ENCODE measurements around the gene PFDN1. TPM values are rescaled to one million over a fixed set of nuclear protein-coding genes. Genes with fewer than 3 reads are reported as not detected.
A peak's percentile ranks its signal among the peaks of the same experiment; 100 is the strongest.

The PFDN1 gene
- total and polyA plus RNA-seq, 10 donors: 38.0 to 82.1 (median 61.6) TPM

DNA sequence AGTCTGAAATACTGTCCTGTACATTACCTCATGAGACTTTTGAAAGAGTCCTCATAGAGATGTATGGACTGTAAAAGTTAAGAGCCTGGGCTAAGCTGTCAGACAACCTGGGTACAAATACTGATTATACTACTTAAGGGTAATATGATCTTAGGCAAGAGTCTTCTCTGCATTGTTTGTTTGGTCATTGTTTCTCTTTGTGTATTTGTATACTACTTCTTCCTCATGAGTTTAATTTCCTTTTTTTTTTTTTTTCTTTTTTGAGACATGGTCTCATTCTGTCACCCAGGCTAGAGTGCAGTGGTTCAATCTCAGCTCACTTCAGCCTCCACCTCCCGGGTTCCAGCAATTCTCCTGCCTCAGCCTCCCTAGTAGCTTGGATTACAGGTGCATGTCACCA, 2.6 kb upstream of the PFDN1 start:
- TF ChIP-seq, protein P1, sequence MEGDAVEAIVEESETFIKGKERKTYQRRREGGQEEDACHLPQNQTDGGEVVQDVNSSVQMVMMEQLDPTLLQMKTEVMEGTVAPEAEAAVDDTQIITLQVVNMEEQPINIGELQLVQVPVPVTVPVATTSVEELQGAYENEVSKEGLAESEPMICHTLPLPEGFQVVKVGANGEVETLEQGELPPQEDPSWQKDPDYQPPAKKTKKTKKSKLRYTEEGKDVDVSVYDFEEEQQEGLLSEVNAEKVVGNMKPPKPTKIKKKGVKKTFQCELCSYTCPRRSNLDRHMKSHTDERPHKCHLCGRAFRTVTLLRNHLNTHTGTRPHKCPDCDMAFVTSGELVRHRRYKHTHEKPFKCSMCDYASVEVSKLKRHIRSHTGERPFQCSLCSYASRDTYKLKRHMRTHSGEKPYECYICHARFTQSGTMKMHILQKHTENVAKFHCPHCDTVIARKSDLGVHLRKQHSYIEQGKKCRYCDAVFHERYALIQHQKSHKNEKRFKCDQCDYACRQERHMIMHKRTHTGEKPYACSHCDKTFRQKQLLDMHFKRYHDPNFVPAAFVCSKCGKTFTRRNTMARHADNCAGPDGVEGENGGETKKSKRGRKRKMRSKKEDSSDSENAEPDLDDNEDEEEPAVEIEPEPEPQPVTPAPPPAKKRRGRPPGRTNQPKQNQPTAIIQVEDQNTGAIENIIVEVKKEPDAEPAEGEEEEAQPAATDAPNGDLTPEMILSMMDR (IDR thresholded peaks at IDR 0.05 in 8 of 11, conservative IDR thresholded peaks at IDR 0.05 in 3 of 11): no peak
- TF ChIP-seq POLR2A (IDR thresholded peaks at IDR 0.05) (no peak), POLR2AphosphoS5 (IDR thresholded peaks at IDR 0.05) (no peak)
- peaks cover 0 to under 1% (median 0%) of the 10 kb centered on the region in 6 donors for H3K36me3 ChIP-seq

DNA sequence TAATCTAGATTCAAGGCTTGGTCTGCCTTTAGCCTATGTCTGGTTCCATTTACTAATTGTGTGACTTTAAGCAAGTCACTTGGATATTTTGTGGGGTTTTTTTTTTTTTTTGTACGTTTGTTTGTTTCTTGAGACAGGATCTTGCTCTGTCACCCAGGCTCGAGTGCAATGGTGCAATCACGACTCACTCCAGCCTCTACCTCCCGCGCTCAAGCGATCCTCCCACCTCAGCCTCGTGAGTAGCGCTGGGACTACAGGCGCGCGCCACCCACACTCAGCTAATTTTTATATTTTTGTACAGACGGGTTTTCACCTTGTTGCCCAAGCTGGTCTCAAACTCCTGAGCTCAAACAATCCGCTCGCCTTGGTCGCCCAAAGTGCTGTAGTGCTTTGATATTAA, 1.1 kb upstream of the PFDN1 start:
- WGBS, 5 donors: 85 to 92% (median 87%) methylated on average over 15 of the region's 15 CpGs
- DNase-seq: no peak
- TF ChIP-seq POLR2A (IDR thresholded peaks at IDR 0.05): no peak
- TF ChIP-seq, protein P1 (IDR thresholded peaks at IDR 0.05 in 8 of 11, conservative IDR thresholded peaks at IDR 0.05 in 3 of 11): no peak
- Histone ChIP-seq H3K27ac (peak overlapping the region in 1 of 8 donors; percentile 87), H3K27me3 (replicated peaks in 1 of 7) (no peaks in the 10 kb centered on the region), H3K36me3 (peaks cover 0 to 16% (median 14%) of the 10 kb centered on the region in 6 donors), H3K9me3 (no peaks in the 10 kb centered on the region), H3K4me1 (peaks cover 9 to 45% (median 28%) of the 10 kb centered on the region in 6 donors), H3K4me3 (no peak overlapping the region)
- intact Hi-C loops (cut with DNase I; ENCODE audit: low total_unique reads): no loop called here

More for the DNA sequence above, 2.6 kb upstream of the PFDN1 start:
- 84 to 100% (median 93%) methylated on average over 1 of the region's 1 CpG for WGBS, 5 donors
- H3K9me3 ChIP-seq: no peaks in the 10 kb centered on the region
- no peak overlapping the region for H3K27ac ChIP-seq
- no peak overlapping the region for H3K4me3 ChIP-seq
- no peaks in the 10 kb centered on the region for H3K27me3 ChIP-seq (replicated peaks in 1 of 7)
- peaks cover 9 to 37% (median 29%) of the 10 kb centered on the region in 6 donors for H3K4me1 ChIP-seq
- intact Hi-C loops (cut with DNase I; ENCODE audit: low total_unique reads): no loop called here
- no peak for DNase-seq

DNA sequence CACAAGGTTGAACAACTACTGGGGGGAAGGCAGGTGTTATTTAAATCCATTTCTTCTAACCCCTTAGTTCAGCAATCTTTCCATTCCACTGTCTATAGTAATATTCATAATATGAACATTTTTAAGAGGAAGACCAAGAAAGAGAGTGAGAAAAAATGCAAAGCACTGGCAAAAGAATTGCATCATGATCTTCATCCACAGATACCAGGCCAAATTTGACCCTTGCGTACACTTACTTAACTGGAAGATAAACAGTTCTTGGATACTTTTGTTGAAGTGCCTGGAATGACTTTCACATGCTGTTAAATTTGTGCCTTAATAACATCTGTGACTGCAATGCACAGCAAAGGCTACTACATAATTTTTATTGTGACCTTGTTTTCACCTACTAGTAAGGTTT, 1.8 kb downstream of the PFDN1 start:
- no peak for DNase-seq
- Histone ChIP-seq H3K4me3 (no peak overlapping the region), H3K9me3 (no peaks in the 10 kb centered on the region), H3K27me3 (replicated peaks in 1 of 7) (no peaks in the 10 kb centered on the region), H3K36me3 (peaks cover 0 to 36% (median 19%) of the 10 kb centered on the region in 6 donors), H3K4me1 (peaks cover 13 to 73% (median 39%) of the 10 kb centered on the region in 6 donors), H3K27ac (no peak overlapping the region)
- intact Hi-C loops (cut with DNase I; ENCODE audit: low total_unique reads): no loop called here
- 86 to 98% (median 90%) methylated on average over 1 of the region's 1 CpG for WGBS, 5 donors
- TF ChIP-seq, protein P1 (IDR thresholded peaks at IDR 0.05 in 8 of 11, conservative IDR thresholded peaks at IDR 0.05 in 3 of 11): no peak
- no peak for TF ChIP-seq POLR2AphosphoS5 (IDR thresholded peaks at IDR 0.05)
- TF ChIP-seq POLR2A (IDR thresholded peaks at IDR 0.05): no peak

DNA sequence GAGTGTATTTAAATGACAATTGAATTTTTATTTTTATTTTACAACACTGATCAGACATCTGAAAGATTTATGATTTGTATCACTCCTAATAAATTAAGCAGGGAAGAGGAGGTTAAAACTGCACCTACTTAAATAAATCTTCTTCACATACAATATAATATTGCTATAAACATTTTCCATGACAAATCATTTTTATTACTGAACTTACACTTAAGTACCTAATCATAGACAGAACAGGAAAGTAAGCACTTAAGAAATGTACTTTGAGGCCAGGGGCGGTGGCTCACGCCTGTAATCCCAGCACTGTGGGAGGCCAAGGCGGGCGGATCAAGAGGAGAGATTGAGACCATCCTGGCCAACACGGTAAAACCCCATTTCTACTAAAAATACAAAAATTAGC, 3.8 kb downstream of the PFDN1 start:
- TF ChIP-seq POLR2A (IDR thresholded peaks at IDR 0.05) (no peak), POLR2AphosphoS5 (IDR thresholded peaks at IDR 0.05) (no peak)
- TF ChIP-seq, protein P1 (IDR thresholded peaks at IDR 0.05 in 8 of 11, conservative IDR thresholded peaks at IDR 0.05 in 3 of 11): no peak
- H3K9me3 ChIP-seq: no peaks in the 10 kb centered on the region
- WGBS, 5 donors: 87 to 94% (median 93%) methylated on average over 5 of the region's 5 CpGs
- intact Hi-C loops (cut with DNase I; ENCODE audit: low total_unique reads): no loop called here
- H3K27me3 ChIP-seq (replicated peaks in 1 of 7): no peaks in the 10 kb centered on the region
- H3K4me3 ChIP-seq: no peak overlapping the region
- no peak for DNase-seq
- H3K4me1 ChIP-seq: peaks cover 13 to 94% (median 55%) of the 10 kb centered on the region in 6 donors
- H3K36me3 ChIP-seq: peaks cover 0 to 36% (median 19%) of the 10 kb centered on the region in 6 donors
- no peak overlapping the region for H3K27ac ChIP-seq

All from spleen (tissue), 11 donors.